IPS-NIHi7 (cell line): ENCODE results near the gene ICE1.
"Not testable (repeated sequence)": the region's sequence is repeated elsewhere in the genome, so short reads cannot be mapped to it uniquely, and the experiment has no call there.

Source experiments
- DNase-seq: peaks from one replicate; pipeline ENCODE4 v3.0.0; 2012; ENCODE audit warnings: mixed read lengths; ENCODE audit errors: extremely low spot score

ICE1 gene, protein sequence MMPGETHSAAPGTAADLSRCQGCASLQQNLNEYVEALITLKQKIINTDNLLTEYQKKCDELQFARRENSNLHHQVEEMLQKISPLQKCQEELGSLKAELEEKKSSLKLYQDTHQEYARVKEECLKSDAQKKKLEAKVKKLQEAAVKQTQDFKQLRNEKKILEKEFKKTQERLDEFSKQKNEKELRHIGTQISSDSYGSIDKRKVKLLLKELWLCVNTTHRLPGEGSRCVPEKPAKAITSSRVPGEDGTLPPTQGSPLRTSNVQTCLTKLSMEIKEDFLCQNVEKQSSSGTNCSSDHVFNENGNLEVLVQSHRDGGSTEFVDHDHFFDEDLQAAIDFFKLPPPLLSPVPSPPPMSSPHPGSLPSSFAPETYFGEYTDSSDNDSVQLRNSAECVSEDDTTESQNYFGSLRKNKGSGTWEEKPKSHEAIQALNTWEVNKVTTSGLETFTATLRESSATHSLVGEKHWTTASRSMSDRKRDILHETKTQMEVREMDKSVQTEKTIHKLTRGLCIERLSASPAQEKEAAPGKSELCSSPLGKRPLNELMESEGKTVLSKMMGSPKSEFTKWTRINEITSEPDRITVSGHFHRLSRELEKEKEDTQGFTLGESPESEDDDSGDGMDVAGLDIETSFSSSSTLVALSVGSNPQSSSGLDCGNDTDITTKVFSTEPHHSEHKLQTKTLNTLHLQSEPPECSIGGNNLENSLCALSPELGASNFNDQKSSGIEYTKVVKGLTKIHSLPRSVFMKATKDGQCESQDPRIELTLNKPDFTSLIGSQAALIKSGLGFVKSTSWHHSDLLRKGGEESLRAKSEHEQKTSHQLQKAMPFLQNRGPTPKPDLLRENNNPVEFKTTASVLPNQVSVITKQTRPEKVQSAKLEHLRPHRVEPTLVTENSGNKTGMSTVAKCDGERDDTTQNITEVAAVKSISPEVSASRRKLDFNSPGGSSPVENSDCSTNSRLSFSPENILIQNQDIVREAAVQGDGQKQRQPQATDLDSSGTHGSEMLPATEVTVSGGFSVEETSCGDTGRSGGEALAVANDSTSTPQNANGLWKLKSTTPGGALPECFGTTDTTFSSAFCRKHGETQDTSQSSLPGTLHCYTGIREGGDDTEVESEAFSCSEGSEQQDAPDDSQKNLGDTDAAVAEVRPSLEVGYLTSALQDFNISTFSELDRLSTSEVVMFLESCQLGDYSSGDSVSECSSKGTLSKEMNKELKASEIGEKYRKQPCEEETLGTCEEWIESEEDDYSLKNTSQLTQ (N-terminal part only)

DNA sequence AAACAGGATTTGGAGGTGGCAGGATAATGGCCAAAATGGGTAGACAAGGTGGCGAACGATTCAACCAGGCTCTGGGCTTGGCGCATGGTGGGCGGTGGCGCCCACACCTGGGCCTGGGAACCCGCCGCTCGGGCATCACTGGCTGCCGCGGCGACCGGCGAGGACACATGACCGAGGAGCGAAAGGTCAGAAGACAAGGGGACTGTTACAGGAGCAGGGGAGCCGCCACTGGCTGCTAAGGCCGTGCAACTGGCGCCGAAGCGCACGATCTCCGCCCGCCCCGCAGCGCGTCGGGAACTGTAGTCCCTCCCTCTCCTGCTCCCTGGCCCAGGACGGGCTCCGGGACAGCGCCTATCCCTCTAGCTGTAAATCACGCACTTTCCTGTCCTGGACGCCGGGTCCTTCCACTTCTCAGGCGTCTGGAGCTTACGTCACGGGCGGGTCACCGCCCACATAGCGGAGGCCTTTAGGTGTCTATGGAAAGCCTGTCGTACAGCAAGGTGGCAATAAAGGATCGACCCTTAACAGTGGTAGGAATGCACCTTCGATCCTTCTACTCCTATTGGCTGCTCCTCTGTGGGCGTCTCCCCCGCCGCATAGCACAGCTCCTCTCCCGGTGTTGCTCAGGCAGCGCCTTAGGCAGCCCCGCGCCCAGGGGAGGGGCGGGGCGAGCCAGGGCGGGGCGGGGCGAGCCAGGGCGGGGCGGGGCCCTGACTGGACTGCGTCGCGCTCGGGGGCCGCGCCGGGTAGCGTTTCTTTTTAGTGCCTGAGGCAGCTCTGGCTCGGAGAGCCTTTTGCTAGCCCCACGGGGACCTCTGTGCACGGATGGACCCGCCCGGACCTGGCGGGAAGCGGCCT lies at the start of gene ICE1:
Gene ICE1 (plus strand): TSS at position 717 of the 858 bp plus-strand sequence. CDS start 239 bp downstream, outside the sequence.
- DNase-seq = peak; percentile 95

DNA sequence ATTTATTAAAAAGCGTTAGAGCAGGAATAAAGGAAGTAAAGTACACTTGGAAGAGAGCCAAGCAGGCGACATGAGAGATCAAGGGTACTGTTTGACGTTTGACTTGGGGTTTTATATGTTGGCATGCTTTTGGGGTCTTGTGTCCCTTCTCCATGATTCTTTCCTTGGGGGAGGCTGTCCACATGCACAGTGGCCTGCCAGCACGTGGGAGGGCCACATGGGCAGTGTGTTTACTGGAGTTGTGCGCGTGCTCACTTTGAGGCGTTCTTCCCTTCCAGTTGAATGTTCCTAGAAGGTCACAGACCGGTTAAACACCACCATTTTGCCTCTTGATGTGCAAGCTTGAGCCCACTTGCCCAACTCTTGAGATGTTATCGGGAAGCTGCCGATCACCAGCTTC lies 49.5 kb upstream of the ICE1 start:
- no peak for DNase-seq

DNA sequence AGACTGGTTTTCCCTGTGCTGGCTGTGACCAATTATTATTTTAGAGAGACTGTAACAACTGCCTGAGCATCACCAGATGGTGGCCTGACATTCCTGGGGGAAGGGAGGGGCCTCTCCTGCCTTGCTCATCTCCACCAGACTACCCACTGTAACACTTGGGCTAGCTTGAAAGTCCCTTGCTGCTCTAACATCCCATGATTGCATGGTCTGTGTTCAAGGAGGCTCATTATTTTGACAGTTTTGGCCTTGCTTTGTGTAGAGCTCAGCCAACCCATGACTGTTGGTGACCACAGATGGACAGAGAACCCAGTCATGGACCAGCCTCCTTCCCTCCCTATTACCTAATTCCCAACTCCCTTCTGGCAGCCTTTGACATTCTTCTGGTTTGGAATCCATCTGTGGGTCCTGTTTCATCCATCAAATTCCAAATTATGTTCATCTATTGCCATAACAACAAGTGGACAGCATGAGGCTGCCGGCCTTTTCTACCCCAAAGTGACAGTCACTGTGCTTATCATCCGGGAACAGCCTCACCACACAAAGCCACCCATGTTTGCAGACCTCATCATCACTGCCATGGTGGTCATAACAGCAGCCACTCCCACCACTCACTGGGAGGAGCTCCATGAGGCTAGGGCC lies 49.0 kb upstream of the ICE1 start:
- DNase-seq = no peak

DNA sequence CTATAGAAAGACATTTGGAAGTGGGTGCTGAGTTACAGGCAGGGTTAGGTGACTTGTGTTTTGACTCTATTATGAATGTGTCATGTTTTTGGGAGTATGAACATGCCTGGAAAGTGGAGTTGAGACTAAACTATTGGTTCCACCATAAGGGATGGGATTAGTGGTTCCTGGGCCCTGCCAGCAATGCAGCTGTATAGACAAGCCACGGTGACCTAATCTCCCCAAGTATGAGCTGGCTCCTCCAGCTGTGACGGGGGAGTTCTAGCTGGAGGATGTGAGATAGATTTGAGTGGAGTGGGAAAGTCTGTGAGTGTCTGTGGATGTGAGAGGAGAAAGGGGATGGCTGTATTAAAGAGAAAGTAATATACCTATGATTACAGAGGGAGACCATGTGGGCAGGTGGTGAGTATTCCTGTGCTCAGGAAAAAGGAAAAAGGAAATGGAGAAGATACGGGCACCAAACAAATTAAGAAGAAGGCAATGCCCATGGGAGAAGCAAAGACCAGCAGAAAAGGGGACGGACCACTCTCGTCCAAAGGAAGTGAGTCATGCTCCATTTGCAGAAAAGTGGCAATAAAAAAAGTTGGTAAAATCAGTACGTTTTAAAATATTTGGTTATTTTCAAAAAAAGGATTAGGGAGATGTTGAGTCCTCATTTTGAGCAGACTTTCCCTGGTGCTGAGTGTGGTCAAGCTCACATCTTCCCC lies 48.3 kb upstream of the ICE1 start:
- DNase-seq = no peak

DNA sequence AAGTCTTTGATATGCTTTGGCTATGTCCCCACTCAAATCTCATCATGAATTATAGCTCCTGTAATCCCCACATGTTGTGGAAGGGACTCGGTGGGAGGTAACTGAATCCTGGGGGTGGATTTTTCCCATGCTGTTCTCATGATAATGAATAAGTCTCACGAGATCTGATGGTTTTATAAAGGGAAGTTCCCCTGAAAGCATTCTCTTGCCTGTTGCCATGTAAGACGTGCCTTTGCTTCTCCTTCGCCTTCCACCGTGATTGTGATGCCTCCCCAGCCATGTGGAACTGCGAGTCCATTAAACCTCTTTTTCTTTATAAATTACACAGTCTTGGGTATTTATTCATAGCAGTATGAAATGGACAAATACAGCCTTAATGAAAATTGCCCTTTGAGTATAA lies 44.7 kb upstream of the ICE1 start:
- DNase-seq = no peak

DNA sequence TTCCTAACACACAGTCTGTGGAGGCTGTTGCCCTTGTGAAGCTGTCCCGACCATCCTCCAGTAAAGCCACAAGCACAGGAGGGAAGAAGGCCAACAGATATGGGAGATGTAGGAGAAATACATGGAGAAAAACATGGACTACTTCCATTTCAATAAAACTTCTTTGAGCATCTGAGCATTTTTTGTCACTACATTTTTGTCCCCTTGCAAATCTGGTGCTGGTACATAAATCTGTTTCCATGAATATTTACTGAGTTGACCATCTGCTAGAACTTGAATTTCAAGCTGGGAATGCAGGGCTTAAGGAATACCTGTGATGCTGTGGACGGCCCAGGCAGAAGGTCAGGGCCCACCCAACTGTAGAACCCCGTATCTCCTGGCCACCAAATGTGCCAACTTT lies 43.9 kb upstream of the ICE1 start:
- no peak for DNase-seq

DNA sequence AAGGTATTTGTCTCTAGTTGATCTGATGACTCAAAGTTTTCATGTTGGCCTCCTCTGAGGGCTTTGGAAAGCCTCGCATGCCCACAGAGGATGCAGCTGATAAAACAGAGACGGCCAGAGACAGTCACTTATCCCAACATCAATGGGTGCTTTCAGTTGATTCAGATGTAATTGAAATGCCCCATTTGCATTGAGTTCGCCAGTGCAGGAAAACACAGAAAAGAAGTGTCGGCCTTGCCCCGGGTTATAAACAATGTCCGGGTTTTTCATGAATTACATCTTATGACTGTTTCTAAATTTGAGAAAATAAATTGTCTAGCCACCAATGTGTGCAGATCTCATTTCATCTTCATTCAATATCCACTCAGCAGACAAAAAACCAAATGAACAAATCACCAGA lies 42.2 kb upstream of the ICE1 start:
- no peak for DNase-seq

DNA sequence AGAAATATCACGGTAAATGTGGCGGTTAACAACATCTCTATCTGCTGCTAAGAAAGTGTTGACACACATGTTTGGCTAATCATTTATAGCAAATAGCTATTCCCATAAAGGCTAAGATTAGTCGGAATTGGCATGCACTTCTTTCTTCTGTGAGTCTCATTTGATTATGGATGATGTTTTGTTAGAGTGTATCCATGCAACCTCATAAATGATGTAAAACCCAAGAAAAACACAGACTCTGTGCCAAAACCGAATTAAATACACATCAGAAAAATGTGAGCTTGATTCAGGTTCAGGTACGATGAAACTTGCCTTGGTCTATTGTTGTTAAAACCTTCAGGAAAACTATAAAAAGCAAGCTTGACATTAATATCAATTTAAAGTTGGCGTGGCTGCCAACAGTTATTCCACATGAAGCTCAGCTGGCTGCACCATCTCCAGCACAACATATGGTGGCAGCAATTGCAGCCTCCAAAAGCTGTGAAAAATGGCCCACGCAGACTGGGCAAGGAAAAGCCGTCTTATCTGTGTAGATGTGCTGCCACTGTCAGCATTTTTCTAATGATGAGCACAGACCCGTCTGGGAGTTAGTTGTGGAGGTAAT lies 41.1 kb upstream of the ICE1 start:
- no peak for DNase-seq

DNA sequence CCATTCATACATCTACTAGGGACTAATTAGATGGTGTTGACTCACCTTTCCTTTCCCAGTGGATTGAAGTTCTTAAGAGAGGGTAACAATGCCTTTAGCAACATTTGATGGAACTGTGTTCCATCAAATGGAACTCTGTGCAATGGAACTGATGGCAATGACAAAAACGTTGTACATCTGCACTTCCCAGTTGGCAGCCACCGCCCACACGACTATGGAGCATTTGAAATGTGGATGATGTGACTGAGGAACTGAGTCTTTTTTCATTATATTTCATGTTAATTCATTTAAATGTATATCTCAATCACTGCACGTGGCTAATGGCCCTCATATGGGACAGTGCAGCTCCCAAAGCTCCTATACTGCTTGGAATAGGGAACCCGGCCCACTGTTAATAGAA lies 39.0 kb upstream of the ICE1 start:
- DNase-seq = no peak

DNA sequence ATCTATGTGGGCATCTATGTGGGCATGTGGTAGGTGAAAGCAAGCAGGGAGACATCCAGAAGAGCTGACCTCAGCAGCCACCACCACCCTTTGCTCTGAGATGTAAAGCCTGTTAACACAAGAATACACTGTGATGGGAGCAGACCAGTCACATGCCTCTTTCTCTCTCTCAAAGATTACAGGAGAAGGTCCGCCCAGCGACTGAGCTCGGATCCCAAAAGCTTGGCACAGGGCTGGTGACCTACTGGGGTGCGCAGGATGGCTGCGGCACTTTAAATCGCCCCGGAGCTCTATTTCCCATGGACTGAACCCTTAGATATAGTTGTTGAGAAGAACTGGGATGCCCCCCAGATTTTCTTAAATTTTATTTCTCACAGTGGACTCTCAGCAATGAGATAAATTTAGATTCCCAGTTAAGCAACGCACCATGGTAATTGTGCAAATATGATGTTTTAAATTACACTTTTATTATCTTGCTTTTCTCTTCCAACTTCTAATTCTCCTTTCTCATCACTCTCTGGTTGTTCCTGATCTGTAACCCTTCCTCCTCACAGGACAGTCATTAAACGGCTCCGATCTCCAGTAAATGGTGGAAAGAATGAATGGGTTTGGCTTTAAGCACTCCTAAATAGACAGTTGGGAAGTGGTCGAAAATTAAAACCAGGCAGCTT lies 37.7 kb upstream of the ICE1 start:
- DNase-seq = no peak

DNA sequence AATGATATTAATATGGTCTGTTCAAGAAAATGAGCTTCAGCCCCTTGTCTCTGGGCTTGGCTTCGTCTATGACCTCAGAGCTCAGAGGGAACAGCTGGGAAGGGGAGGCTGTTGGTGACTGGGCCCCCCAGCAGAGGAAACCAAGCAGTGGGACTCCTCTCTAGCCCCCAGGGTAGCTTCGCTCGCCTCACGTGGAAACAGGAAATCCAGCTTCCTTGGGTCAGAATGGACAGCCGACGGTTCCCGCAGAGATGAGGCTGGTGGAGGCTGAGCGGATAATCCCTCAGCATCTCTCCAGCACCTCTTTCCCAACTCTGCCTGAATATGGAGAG lies 37.2 kb upstream of the ICE1 start:
- DNase-seq = no peak

DNA sequence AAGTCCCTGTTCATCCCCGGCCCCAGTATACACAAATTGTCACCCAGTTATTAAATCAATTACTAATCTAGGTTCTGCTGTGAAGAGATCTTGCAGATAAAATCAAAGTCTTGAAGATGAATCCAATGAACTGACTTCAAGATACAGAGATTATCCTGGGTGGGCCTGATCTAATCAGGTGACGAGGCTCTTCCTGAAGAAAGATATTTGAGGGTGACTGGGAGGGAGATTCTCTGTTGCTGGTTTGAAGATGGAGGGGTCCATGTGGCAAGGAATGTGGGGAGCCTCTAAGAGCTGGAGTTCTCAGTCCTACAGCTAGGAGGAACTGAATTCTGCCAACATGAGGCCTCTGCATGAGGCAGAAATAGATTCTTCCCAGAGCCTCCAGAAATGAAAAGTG lies 36.1 kb upstream of the ICE1 start:
- no peak for DNase-seq

DNA sequence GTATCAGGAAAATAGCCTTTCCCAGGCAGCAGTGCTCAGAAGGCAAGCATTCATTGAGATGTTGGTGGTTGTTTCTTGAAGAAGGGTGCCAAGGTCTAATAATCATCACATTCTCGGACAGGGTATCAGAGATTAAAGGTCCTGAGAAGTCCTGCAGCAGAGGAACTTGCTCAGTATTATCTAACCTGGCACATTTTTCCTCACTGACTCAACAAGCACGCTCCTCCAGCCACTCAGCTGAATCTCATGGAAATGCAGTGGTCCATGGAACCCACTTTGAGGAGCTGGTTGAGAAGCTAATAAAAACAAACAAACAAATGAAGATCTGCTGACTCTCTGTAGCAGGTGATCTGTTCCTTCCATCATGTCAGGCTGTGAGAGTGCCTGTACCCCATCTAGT lies 35.3 kb upstream of the ICE1 start:
- DNase-seq = no peak

DNA sequence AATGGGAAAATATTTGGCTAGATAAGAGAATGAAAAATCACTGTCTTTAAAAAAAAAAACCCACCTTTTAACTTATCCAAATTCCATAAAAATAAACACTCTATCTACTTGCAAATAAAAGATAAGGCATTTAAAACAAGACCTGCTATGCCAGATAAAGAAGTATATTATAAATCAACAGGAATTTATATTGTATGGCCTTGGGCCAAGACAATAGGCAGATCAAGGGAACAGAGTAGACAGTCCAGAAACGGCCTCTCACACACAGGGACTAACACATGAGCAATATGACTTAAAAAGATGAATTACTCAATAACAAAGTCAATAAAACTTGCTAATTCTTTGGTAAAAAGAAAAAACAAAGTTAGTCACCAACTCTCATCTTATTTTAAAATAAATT lies 34.7 kb upstream of the ICE1 start:
- no peak for DNase-seq

DNA sequence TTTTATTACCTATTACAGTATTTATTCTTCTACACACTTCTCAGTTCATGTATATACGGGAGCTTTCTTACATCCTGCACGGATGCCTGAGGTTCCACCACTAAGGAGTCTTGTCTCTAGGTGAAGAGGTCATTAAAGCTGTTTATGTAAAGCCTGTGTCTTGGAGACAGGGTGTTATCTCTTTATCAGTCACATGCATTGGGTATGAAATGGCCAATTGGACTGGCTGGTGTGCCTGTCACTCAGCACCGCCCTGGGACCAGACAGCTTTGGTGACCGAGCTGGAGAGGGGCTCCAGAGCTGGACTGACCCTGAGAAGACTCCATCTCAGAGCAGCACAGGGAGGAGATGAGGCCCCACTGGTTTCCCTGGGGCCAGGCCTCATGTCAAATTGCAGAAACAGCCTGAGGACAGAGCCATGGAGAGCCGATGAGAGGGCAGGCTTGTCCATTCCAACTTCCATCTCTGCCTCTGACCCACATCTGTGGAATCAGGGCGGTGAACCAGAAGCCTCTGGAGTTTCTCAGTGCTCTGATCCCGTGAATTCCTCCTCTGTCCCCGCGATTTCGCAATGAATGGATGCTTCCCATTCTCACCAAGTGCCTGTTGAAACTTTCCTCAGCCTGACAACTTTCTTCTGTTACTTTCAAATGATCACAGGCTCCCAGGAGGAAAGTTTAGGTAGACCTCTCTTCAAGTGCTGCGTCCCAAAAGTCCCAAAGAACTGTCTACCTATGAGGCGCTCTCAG lies 32.2 kb upstream of the ICE1 start:
- not testable (repeated sequence) for DNase-seq

DNA sequence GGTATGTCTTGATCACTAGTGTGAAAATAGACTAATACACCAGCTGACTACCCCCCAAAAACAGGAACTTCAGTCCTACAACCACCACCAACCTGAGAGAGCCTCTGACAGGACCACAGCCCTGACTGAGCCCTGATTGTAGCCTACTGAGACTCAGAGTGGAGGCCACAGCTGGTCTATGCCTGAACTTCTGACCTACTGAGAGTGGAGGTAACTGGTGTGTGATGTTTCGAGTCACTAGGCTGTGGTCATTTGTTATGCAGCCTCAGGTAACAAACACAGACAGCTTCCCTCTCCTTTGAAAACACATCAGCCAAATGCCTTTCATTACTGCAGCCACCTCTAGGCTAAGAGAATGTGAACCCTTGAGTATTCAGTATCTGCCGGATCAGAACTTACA lies 30.0 kb upstream of the ICE1 start:
- DNase-seq = not testable (repeated sequence)

DNA sequence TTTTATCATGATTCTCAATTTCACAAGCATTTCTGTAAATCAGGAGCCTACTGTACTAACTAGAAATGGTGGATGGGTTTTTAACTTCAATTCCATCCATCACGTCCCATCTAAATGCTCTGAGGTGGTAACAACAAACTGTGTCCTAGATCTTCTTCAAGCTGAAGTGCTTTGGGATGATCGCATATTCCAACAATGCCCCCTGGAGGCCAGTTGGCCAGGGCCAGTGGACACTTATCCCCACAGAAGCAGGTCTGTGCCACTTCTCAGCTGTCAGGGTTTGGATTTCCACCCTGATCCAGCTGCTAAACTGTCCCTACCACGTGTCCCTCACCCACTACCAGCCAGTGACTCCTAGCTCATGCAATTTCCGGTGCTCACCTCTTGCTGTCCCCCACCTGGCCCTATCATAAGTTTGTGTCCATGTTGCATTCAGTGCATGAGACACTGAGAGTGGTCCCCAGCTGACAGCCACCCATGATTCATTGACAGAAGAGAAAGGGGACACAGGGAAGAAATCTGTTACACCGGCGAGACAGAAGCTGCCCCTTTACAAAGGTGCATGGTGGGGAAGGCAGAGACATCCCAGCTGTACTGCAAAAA lies 28.0 kb upstream of the ICE1 start:
- DNase-seq = peak; percentile 36

DNA sequence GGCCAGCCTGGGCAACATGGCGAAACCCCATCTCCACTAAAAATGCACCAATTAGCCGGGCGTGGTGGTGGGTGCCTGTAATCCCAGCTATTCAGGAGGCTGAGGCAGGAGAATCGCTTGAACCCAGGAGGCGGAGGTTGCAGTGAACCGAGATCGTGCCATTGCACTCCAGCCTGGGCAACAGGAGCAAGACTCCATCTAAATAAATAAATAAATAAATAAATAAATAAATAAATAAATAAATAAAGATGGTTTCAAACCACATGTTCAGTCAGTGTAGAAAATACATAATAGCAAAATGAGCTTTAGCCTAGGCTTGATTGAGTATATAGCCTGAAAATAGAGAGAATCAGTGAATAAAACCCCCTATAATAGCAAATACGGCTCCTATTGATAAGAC lies 27.4 kb upstream of the ICE1 start:
- DNase-seq = not testable (repeated sequence)
